ENCODE data around the gene CLIP1.

- TF ChIP-seq CTCF (conservative IDR thresholded peaks at IDR 0.05 in 1 of 2, IDR thresholded peaks at IDR 0.05 in 1 of 2; ENCODE audit: extremely low read depth in 1 of 2, insufficient read depth in 1 of 2, low read depth in 1 of 2, low read length in 2 of 2) (no peak), EZH2 (IDR thresholded peaks at IDR 0.05; ENCODE audit: borderline replicate concordance, low read length) (no peak)
Measured at GRCh38 chr12:122235741-122236140, 186.7 kb downstream of the CLIP1 start.
